ENCODE results near the gene PYCARD.

- TF ChIP-seq SUZ12 (IDR thresholded peaks at IDR 0.05; ENCODE audit: extremely low read depth, insufficient read depth, insufficient read length), result no peak
- no peak for TF ChIP-seq ZNF274 (IDR thresholded peaks at IDR 0.05; ENCODE audit: low read depth, low read length)
- no peak for TF ChIP-seq YY1 (IDR thresholded peaks at IDR 0.05; ENCODE audit: insufficient read depth, insufficient read length)
Observed at GRCh38 chr16:31190061-31190460, 12.5 kb downstream of the PYCARD start.

Measured in NT2/D1 (cell line).